K562 (cell line): ENCODE results near the gene CCM2. TPM values are rescaled to one million over a fixed set of nuclear protein-coding genes. Genes with fewer than 3 reads are reported as not detected.

ENCODE experiments used
- ATAC-seq: fragments of 200-7000 bp; cut with Tn5 transposase; 3 replicates; pipeline ENCODE4 v1.9.1; 2020; ENCODE audit warnings: moderate library complexity
- BruUV-seq: library from RNA; stranded (reverse); fragments of 400-500 nt; replicated peaks from 2 replicates; lab custom pipeline; 2021; lab: Mats Ljungman, UMichigan
- CTCF ChIA-PET: fragments of 300-600 bp; formaldehyde crosslinking; extraction: SDS; loops from one replicate; lab custom pipeline; 2021; ENCODE audit warnings: low intra/inter-chr PET ratio; lab: Yijun Ruan, JAX
- POLR2A ChIA-PET: fragments of 300-600, 350-650 bp; sonication (Branson Sonifier 250); formaldehyde crosslinking; extraction: SDS; loops from one replicate; lab custom pipeline; 2021; ENCODE audit warnings: antibody characterized with exemption, inconsistent platforms; lab: Yijun Ruan, JAX
- DNase-seq, 4 experiments: peaks; one replicate each; pipeline versions ENCODE4 v3.0.0 to v3.0.0-alpha.2; 2011 to 2018; ENCODE audit warnings: low spot score in 3 of 4, mixed read lengths in 3 of 4; ENCODE audit errors: extremely low read depth in 1 of 4
- FAIRE-seq: peaks from 2 replicates; lab custom pipeline; 2011; peaks lifted over from hg19 to GRCh38; lab: Jason Lieb, UNC
- H2AFZ ChIP-seq: 2 replicates; pipeline ENCODE4 v1.6.0; 2011; ENCODE audit warnings: low read depth, low read length, control low read depth, inconsistent platforms
- H3K27ac ChIP-seq: fragments of 200-600 bp; 3 replicates; pipeline ENCODE4 v1.8.0; 2011; ENCODE audit warnings: low read depth, mild to moderate bottlenecking, control low read depth, inconsistent platforms, low read length, moderate library complexity, mixed read lengths; ENCODE audit errors: extremely low read depth
- H3K27me3 ChIP-seq, 2 experiments: fragments of 300-600 bp in 1 of 2; 2 replicates in 1 of 2; 3 replicates in 1 of 2; pipeline versions ENCODE4 v1.6.0 to v1.8.0; 2011; ENCODE audit warnings: inconsistent platforms in 2 of 2, low read length in 2 of 2, mild to moderate bottlenecking in 1 of 2, mixed read lengths in 1 of 2, moderate library complexity in 1 of 2; ENCODE audit not compliant: control insufficient read depth in 2 of 2, insufficient read depth in 2 of 2
- H3K36me3 ChIP-seq: fragments of 300-600 bp; 3 replicates; pipeline ENCODE4 v1.8.0; 2011; ENCODE audit warnings: mild to moderate bottlenecking, low read length, inconsistent platforms; ENCODE audit not compliant: control insufficient read depth, insufficient read depth
- H3K4me1 ChIP-seq, 2 experiments: fragments of 200-600 bp in 1 of 2; replicated peaks in 1 of 2; 2 replicates in 1 of 2; 3 replicates in 1 of 2; pipeline versions ENCODE4 v1.5.1 to v1.8.0; 2011; ENCODE audit warnings: inconsistent platforms in 2 of 2, low read length in 2 of 2, mild to moderate bottlenecking in 1 of 2, mixed read lengths in 1 of 2, moderate library complexity in 1 of 2; ENCODE audit not compliant: control insufficient read depth in 2 of 2, insufficient read depth in 2 of 2
- H3K4me2 ChIP-seq: 2 replicates; pipeline ENCODE4 v1.6.1; 2011; ENCODE audit warnings: low read length, control low read depth, inconsistent platforms, mixed read lengths; ENCODE audit not compliant: insufficient read depth
- H3K4me3 ChIP-seq: fragments of 200-600 bp; sonication (generic), shearing (Covaris generic); 2 replicates; pipeline ENCODE4 v1.5.1; 2016; ENCODE audit warnings: control low read depth, inconsistent platforms
- H3K79me2 ChIP-seq: fragments of 200-600 bp; 3 replicates; pipeline ENCODE4 v1.8.0; 2011; ENCODE audit warnings: low read length, inconsistent platforms; ENCODE audit not compliant: control insufficient read depth, insufficient read depth
- H3K9ac ChIP-seq, 2 experiments: 2 replicates each; pipeline versions ENCODE4 v1.6.0 to v1.6.1; 2011; ENCODE audit warnings: low read depth in 2 of 2, low read length in 2 of 2, control low read depth in 1 of 2, inconsistent platforms in 1 of 2, mild to moderate bottlenecking in 1 of 2, mixed read lengths in 1 of 2; ENCODE audit not compliant: insufficient read depth in 1 of 2
- H3K9me1 ChIP-seq: one replicate; pipeline ENCODE4 v1.6.0; 2011; ENCODE audit warnings: inconsistent platforms, mild to moderate bottlenecking, low read length, moderate library complexity; ENCODE audit not compliant: control insufficient read depth, insufficient read depth
- H3K9me3 ChIP-seq: replicated peaks from 2 replicates; pipeline ENCODE4 v1.5.1; 2011; ENCODE audit warnings: low read depth, low read length, inconsistent platforms; ENCODE audit not compliant: control insufficient read depth, insufficient read depth
- H4K20me1 ChIP-seq: replicated peaks from 2 replicates; pipeline ENCODE4 v1.6.1; 2011; ENCODE audit warnings: low read length, inconsistent platforms, mixed read lengths; ENCODE audit not compliant: control insufficient read depth, insufficient read depth
- ADNP ChIP-seq: fragments of 200-800 bp; sonication (Bioruptor generic); IDR thresholded peaks from 2 replicates; pipeline ENCODE4 v1.6.1; 2016; ENCODE audit warnings: missing genetic modification characterization, missing compliant biosample characterization
- KDM4B ChIP-seq, 2 experiments: fragments of 450-650 bp in 1 of 2; sonication (generic) in 1 of 2; IDR thresholded peaks; 2 replicates each; pipeline ENCODE4 v1.6.1; 2016 to 2017; ENCODE audit warnings: borderline replicate concordance in 2 of 2, antibody characterized with exemption in 1 of 2, low read depth in 1 of 2, mild to moderate bottlenecking in 1 of 2
- MEIS2 ChIP-seq: fragments of 450-650 bp; IDR thresholded peaks from 2 replicates; pipeline ENCODE4 v1.6.1; 2014; ENCODE audit warnings: mild to moderate bottlenecking; ENCODE audit not compliant: partially characterized antibody
- RBFOX2 ChIP-seq: fragments of 200-400 bp; formaldehyde crosslinking; IDR thresholded peaks from 2 replicates; pipeline ENCODE4 v1.6.1; 2017; ENCODE audit warnings: low read depth, mild to moderate bottlenecking, low read length, moderate library complexity
- whole genome bisulfite sequencing: fragments of 100-300 bp; shearing (Covaris generic); methylation state at CpG from one replicate; pipeline ENCODE4 v1.1.6; 2016; ENCODE audit warnings: low coverage, mixed read lengths; ENCODE audit not compliant: insufficient coverage; ENCODE audit errors: missing lambda C conversion rate; 5-methylcytosine and 5-hydroxymethylcytosine counted together
- in situ Hi-C: fragments of 300-500 bp; cut with MboI; formaldehyde crosslinking; loops from 4 replicates; pipeline ENCODE4 v1.15.0; 2018; ENCODE audit warnings: inconsistent platforms, mixed read lengths
- intact Hi-C: fragments of 100-400 bp; cut with micrococcal nuclease; formaldehyde crosslinking; loops from 2 replicates; pipeline ENCODE4 v1.14.2; 2022
- polyA plus RNA-seq, 8 experiments: library from polyadenylated mRNA; depleted of rRNA in 4 of 8; stranded (reverse) in 5 of 8; unstranded in 3 of 8; fragments of >200 nt; fragmentation: Nextera tagmentation in 2 of 8; fragmentation: Illumina TruSeq in 1 of 8; extraction: Ambion mirVana in 2 of 8; extraction: Trizol in 1 of 8; gene quantifications; 2 replicates each; pipeline versions ENCODE4 v1.2.1 to v1.2.3, GENCODE V29; 2011 to 2014; ENCODE audit warnings: inconsistent platforms in 1 of 8, missing spikeins in 1 of 8
- total RNA-seq, 7 experiments: library from RNA; depleted of rRNA in 6 of 7; stranded (reverse); fragments of >200 nt in 6 of 7; fragmentation: Illumina TruSeq in 2 of 7; extraction: Trizol in 2 of 7; gene quantifications; 2 replicates each; pipeline versions ENCODE4 v1.2.1 to v1.2.3, GENCODE V29; 2011 to 2021; ENCODE audit warnings: low replicate concordance in 1 of 7
- TF ChIP-seq, protein P1 (sequence below): fragments of 450-650 bp; IDR thresholded peaks from one replicate; pipeline ENCODE4 v1.6.1; 2018; ENCODE audit warnings: mild to moderate bottlenecking, moderate library complexity; ENCODE audit not compliant: partially characterized antibody

Gene CCM2
- total and polyA plus RNA-seq, 9 of the 15 experiments (the other 6 are each of a cell fraction or from before 2014, with no cell fraction given): 0.41 to 38.6 (median 25.9) TPM

DNA sequence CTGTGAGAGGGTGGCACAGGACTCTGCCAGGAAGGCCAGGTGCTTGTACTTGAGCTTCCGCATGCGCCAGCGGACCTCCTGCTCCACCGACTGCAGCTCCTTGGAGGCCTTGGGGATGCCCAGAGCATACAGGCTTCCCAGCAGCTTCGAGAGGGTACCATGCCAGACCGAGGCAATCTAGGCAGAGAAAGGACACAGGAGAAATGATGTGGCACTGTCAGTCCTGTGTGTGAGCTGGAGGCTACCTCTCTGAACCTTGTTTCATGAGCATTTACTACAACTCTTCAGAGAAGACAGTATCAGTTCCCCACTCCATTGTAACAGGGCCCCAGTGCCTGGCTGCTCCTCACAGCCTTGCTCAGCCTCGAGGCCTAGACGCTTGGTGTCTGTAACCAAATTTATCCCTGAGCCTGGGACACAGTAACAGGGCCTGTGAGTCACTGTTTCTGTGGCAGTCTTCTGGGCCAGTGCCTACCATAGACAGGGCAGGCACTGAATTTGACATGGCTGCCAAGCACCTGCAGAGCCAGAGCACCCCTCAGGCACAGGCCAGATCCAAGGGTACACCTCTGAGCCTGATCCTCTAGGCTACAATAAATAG lies 105.7 kb downstream of the CCM2 start:
- no peaks in the 10 kb centered on the region for H3K9me1 ChIP-seq
- FAIRE-seq (no peak), DNase-seq (no peak)
- 96% methylated on average over 6 of the region's 8 CpGs for WGBS
- POLR2A ChIA-PET: interaction anchor here (0.6 to 4.2 kb wide), 5 partner anchors 9 to 113 kb away, joined by 3 to 19 read pairs (median 3); no protein-coding TSS in a partner anchor
- H2AFZ ChIP-seq: no peak overlapping the region
- H3K27ac ChIP-seq: no peak overlapping the region
- H3K27me3 ChIP-seq: no peaks in the 10 kb centered on the region
- H3K79me2 ChIP-seq: peaks cover 68% of the 10 kb centered on the region
- intact Hi-C loops: no loop called here
- BruUV-seq: no TSS peak
- H3K4me2 ChIP-seq: no peak overlapping the region
- H3K9me3 ChIP-seq: no peaks in the 10 kb centered on the region
- no peak for TF ChIP-seq MEIS2
- peak; percentile 32; the same call in 1 of the 2 replicates for TF ChIP-seq RBFOX2
- TF ChIP-seq, all 486 proteins: peak for 1
- H3K9ac ChIP-seq: peak overlapping the region in 1 of 2 experiments; percentile 4; a peak in 1 of 4 replicates
- ATAC-seq: no peak
- peaks cover 93% of the 10 kb centered on the region for H3K36me3 ChIP-seq
- peaks cover 19 to 29% of the 10 kb centered on the region in 2 experiments; a peak in 4 of 5 replicates for H3K4me1 ChIP-seq
- in situ Hi-C loops: no loop called here
- peaks cover 45% of the 10 kb centered on the region for H4K20me1 ChIP-seq
- no peak overlapping the region for H3K4me3 ChIP-seq
- CTCF ChIA-PET: no interaction called here

DNA sequence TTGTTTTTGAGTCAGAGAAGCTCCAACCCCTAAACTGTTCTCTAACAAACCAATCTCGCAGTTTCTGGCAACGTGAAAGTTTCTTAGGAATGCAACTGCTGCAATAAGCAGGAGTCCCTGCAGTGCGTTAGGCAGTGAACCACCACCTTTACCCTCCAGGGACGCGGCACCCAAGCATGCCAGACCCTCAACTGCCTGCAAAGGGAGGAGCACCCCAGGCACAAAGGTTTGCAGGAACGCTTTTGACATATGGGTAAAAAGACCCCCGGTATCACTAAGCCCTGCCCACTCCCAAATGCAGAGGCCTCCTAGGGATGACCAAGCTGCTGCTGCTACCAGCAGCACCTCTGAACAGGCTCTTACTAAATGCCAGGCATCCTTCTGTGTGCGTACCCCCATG lies 106.8 kb downstream of the CCM2 start:
- no peaks in the 10 kb centered on the region for H3K27me3 ChIP-seq
- no peaks in the 10 kb centered on the region for H3K9me1 ChIP-seq
- H4K20me1 ChIP-seq: peaks cover 45% of the 10 kb centered on the region
- H3K4me3 ChIP-seq: no peak overlapping the region
- no peak overlapping the region for H3K4me2 ChIP-seq
- no TSS peak for BruUV-seq
- DNase-seq (no peak), FAIRE-seq (no peak), ATAC-seq (no peak)
- H3K36me3 ChIP-seq: peaks cover 81% of the 10 kb centered on the region
- ChIA-PET CTCF (no interaction called here), POLR2A (interaction anchor here (0.6 to 0.7 kb wide), 2 partner anchors 37 to 303 kb away, joined by 3 read pairs; no protein-coding TSS in a partner anchor)
- H3K9me3 ChIP-seq: no peaks in the 10 kb centered on the region
- TF ChIP-seq, protein P1, sequence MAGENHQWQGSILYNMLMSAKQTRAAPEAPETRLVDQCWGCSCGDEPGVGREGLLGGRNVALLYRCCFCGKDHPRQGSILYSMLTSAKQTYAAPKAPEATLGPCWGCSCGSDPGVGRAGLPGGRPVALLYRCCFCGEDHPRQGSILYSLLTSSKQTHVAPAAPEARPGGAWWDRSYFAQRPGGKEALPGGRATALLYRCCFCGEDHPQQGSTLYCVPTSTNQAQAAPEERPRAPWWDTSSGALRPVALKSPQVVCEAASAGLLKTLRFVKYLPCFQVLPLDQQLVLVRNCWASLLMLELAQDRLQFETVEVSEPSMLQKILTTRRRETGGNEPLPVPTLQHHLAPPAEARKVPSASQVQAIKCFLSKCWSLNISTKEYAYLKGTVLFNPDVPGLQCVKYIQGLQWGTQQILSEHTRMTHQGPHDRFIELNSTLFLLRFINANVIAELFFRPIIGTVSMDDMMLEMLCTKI: no peak
- TF ChIP-seq ADNP (tag) (no peak), KDM4B (IDR thresholded peaks at IDR 0.05; ENCODE audit: borderline replicate concordance in 2 of 2, low read depth in 1 of 2) (no peak)
- no peak overlapping the region for H2AFZ ChIP-seq
- peaks cover 19 to 29% of the 10 kb centered on the region in 2 experiments; a peak in 4 of 5 replicates for H3K4me1 ChIP-seq
- in situ Hi-C loops (no loop called here), intact Hi-C loops (no loop called here)
- H3K9ac ChIP-seq: peak overlapping the region in 1 of 2 experiments; percentile 81; a peak in 1 of 4 replicates
- H3K79me2 ChIP-seq: peaks cover 77% of the 10 kb centered on the region
- 69% methylated on average over 8 of the region's 8 CpGs for WGBS
- H3K27ac ChIP-seq: no peak overlapping the region
